Sigmoid colon (tissue), 4 donors: ENCODE data around the gene LDAF1.

ENCODE experiments used
- EP300 ChIP-seq, 4 donors: sonication (generic); formaldehyde crosslinking; IDR thresholded peaks; one replicate each; pipeline ENCODE4 v1.6.1; 2017; ENCODE audit warnings: antibody characterized with exemption in 4 of 4
- POLR2A ChIP-seq, 2 donors: fragments of 450-650 bp; IDR thresholded peaks; one replicate each; pipeline ENCODE4 v1.6.1; 2016; ENCODE audit warnings: antibody characterized with exemption in 2 of 2, mild to moderate bottlenecking in 2 of 2, moderate library complexity in 2 of 2
- POLR2AphosphoS5 ChIP-seq, 4 donors: sonication (generic); formaldehyde crosslinking; IDR thresholded peaks; one replicate each; pipeline ENCODE4 v1.6.1; 2017; ENCODE audit warnings: antibody characterized with exemption in 4 of 4
- TF ChIP-seq, protein P1 (sequence below), 4 experiments: fragments of 450-650 bp in 3 of 4; fragments of 200-600 bp in 1 of 4; IDR thresholded peaks; one replicate each; pipeline ENCODE4 v1.5.1; 2016 to 2019; ENCODE audit warnings: antibody characterized with exemption in 4 of 4, mild to moderate bottlenecking in 3 of 4, moderate library complexity in 2 of 4

DNA sequence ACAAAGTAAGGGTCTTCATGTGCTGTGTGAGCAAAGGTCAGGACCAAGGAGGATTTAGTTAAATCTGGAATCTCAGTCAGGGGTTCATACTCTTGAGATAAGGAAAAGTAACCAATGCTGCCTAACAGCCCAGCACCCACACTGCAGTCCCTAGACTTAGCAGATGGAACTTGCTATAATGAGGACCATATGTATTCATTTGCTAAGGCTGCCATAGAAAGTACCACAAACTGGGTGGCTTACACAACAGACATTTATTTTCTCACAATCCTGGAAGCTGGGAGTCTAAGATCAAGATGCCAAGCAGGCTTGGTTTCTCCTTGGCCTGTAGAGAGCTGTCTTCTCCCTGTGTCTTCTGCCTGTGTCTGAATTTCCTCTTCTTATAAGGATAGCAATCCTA lies 32.1 kb downstream of the LDAF1 start:
- TF ChIP-seq, protein P1, sequence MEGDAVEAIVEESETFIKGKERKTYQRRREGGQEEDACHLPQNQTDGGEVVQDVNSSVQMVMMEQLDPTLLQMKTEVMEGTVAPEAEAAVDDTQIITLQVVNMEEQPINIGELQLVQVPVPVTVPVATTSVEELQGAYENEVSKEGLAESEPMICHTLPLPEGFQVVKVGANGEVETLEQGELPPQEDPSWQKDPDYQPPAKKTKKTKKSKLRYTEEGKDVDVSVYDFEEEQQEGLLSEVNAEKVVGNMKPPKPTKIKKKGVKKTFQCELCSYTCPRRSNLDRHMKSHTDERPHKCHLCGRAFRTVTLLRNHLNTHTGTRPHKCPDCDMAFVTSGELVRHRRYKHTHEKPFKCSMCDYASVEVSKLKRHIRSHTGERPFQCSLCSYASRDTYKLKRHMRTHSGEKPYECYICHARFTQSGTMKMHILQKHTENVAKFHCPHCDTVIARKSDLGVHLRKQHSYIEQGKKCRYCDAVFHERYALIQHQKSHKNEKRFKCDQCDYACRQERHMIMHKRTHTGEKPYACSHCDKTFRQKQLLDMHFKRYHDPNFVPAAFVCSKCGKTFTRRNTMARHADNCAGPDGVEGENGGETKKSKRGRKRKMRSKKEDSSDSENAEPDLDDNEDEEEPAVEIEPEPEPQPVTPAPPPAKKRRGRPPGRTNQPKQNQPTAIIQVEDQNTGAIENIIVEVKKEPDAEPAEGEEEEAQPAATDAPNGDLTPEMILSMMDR (IDR thresholded peaks at IDR 0.05): no peak
- TF ChIP-seq POLR2AphosphoS5 (IDR thresholded peaks at IDR 0.05) (no peak), EP300 (IDR thresholded peaks at IDR 0.05) (no peak), POLR2A (IDR thresholded peaks at IDR 0.05) (no peak)
